ENCODE results near the gene NYAP1.
"Not testable (repeated sequence)": the region's sequence is repeated elsewhere in the genome, so short reads cannot be mapped to it uniquely, and the experiment has no call there.

Gene NYAP1

GRCh38 chr7:100484673-100485045 is 932 bp downstream of the NYAP1 start:
- no peak for DNase-seq

- DNase-seq, result no peak
Observed at GRCh38 chr7:100485471-100485876, 1.7 kb downstream of the NYAP1 start.

GRCh38 chr7:100486111-100486636 is 2.4 kb downstream of the NYAP1 start:
- DNase-seq, result no peak

GRCh38 chr7:100486753-100487446 is 3.2 kb downstream of the NYAP1 start:
- no peak for DNase-seq

GRCh38 chr7:100488333-100489095 is 4.8 kb downstream of the NYAP1 start:
- DNase-seq, result no peak

GRCh38 chr7:100489121-100489520 is 5.4 kb downstream of the NYAP1 start:
- no peak for DNase-seq

GRCh38 chr7:100489824-100490223 is 6.1 kb downstream of the NYAP1 start:
- DNase-seq, result no peak

- no peak for DNase-seq
Observed at GRCh38 chr7:100490483-100491191, 6.9 kb downstream of the NYAP1 start.

GRCh38 chr7:100491192-100491578 is 7.5 kb downstream of the NYAP1 start:
- no peak for DNase-seq

- no peak for DNase-seq
Observed at GRCh38 chr7:100492738-100493475, 9.2 kb downstream of the NYAP1 start.

- peak; percentile 15 to 23 for DNase-seq
Observed at GRCh38 chr7:100493476-100494264, 9.9 kb downstream of the NYAP1 start.

- DNase-seq, result no peak
Observed at GRCh38 chr7:100496509-100496908, 12.8 kb downstream of the NYAP1 start.

- not testable (repeated sequence) for DNase-seq
Observed at GRCh38 chr7:100500743-100501142, 17.0 kb downstream of the NYAP1 start.

- DNase-seq, result not testable (repeated sequence)
Observed at GRCh38 chr7:100504031-100504430, 20.3 kb downstream of the NYAP1 start.

GRCh38 chr7:100504887-100505611 is 21.3 kb downstream of the NYAP1 start:
- no peak for DNase-seq

GRCh38 chr7:100506356-100506923 is 22.7 kb downstream of the NYAP1 start:
- DNase-seq, result no peak

- no peak for DNase-seq
Observed at GRCh38 chr7:100509231-100509630, 25.5 kb downstream of the NYAP1 start.

GRCh38 chr7:100510437-100511239 is 26.9 kb downstream of the NYAP1 start:
- no peak for DNase-seq

- DNase-seq, result no peak
Observed at GRCh38 chr7:100513212-100513810, 29.6 kb downstream of the NYAP1 start.
